OCI-M1 (cell line): Measurements from ENCODE around the gene LRMDA.

Source experiments
- DNase-seq: peaks from one replicate; lab custom pipeline; 2025; lab: John Stamatoyannopoulos, UW

LRMDA gene

GRCh38 chr10:75925999-75926398 is 494.6 kb downstream of the LRMDA start:
- DNase-seq = no peak

GRCh38 chr10:75926763-75927162 is 495.3 kb downstream of the LRMDA start:
- DNase-seq = peak; percentile 52

DNA sequence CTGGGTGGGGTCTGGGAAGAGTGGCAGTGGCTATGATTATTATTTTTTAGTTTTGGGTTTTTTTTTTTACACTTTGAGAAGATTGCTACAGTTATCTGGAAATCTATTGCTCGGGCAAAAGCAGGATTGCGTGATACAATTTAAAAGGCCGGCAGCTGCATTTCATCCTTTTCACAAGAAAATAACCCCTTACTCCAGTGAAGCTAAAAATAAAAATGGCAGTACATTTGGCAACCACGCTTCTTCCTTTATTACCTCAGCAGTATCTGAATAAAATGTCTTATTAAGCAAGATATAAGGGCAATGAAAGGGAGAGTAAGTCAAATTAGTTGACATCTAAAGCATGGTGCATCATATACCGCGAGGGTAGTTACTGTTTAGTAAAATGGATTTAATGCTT is 496.8 kb downstream of the LRMDA start:
- no peak for DNase-seq

GRCh38 chr10:75929630-75930161 is 498.3 kb downstream of the LRMDA start:
- no peak for DNase-seq

DNA sequence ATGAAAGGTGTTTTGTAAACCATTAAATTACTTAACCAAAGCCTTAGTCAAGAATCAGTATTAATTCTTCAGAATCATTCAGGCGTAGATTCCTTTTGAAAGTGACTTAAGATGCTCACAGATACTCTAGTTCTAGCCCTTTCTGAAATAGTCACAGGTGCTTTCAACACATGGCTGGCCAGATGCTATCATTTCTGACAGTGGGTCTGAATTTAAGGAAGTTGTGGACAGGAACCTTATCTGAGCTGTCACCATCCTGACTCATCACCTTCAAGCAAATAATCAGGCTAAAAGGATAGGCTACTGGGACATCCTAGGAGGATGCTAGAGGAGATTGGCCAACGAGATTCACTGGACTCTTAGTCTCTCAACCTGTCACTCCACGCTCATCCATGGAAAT is 501.5 kb downstream of the LRMDA start:
- DNase-seq = no peak

GRCh38 chr10:75935240-75935639 is 503.8 kb downstream of the LRMDA start:
- no peak for DNase-seq

DNA sequence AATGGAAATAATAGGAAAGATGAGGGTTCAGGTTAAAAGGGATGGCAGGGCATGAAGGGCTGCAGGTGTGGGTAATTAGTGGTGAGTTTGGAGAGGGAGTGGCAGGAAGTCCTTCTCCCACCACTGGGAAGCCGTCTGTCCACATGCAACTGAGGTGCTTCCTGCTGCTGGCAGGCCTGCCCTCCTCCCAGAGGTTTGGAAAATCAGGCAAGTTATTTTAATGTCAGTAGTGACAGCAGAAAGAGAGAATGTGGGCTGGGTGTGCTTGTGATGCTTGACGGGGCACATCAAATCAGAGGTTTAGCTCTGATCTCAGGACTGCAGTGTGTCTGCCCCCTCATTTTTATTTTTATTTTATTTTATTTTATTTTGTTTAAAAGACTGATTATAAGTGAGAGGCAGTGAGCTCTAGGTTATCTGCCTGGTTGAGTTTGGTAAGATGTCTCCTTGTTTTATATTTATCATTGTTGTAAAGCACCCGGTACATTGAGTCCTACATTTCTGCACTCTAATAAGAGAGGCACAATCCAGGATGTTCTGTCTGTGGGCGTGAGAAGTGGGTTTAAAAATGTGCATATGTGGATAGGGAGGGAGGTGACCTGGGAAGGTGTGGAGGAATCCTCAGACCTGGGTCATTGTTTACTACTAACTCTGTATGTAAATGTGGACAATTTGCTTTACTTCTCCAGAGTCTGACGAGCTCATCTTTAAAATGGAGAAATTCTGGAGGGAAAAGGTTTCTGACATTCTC is 504.4 kb downstream of the LRMDA start:
- DNase-seq = no peak

DNA sequence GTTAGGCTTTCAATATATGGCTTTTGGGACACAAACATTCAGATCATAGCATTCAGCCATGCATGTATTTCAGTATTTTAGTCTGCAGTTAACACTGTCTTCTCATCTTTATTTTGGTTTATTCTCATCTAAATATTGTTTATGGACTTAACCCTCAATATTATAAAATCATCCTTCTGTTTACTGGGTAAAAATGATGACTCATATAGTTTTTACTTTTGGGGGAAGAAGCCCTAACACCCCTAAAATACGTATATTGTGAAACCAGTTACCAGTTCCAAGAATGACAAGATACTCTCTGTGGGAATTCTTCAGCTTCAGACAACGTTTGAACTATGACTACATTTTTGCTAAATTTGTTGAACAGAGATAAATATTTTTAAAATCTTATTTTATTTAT is 505.4 kb downstream of the LRMDA start:
- DNase-seq = no peak

GRCh38 chr10:75937823-75938222 is 506.4 kb downstream of the LRMDA start:
- DNase-seq = no peak

DNA sequence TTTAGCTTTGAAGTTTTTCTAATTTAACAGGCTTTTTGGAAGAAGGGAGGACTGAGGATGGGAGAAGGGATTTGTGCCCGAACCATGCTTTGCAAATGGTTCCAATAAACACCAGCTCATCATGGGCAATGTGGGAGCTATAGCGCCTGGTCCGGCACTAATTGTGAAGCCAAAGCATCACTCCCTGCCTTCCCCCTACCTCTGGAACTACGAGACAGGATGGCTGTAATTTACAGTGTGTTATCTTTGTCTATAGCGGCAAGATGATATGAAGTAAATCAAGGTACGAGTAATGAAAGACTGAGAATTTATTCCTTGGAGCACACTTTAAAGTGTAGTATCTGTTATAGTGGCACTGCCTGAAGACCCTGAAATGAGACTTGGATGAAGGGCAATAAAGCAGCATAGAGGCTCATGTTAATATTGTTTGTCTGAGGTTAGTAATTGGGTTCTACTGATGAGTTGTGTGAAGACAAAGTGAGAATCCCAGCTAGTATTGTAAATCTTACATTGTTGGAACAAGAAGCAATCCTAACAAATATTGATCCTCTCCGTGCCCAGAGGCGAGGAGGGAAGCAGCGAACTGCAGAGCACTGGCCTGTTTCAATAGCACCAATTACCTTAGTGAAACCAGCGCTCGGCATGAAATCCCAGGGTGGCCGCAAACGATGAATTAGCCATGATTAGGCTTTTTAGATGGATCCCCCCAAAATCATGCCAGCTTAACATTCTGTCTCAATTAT is 507.1 kb downstream of the LRMDA start:
- DNase-seq = no peak

GRCh38 chr10:75939541-75939940 is 508.1 kb downstream of the LRMDA start:
- DNase-seq = no peak

- DNase-seq = no peak
These were observed 509.3 kb downstream of the LRMDA start for GRCh38 chr10:75940742-75941141.

- no peak for DNase-seq
These were observed 509.9 kb downstream of the LRMDA start for GRCh38 chr10:75941223-75941801.

DNA sequence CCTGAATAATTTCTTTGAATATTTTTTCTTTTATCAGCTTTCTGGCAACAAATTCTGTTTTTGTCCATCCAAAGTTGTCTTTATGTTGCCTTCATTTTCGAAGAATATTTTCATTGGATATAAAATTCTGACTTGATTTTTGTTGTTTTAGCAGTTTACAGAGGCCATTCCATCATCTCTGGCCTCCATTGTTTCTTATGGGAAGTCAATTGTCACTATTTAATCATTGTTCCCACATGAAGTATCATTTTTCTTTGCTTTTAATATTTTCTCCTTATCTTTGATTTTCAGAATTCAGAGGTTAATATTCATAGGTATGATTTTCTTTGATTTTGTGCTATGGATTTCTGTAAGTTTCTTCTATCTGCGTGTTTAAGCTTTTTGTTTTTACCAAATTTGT is 512.6 kb downstream of the LRMDA start:
- no peak for DNase-seq

GRCh38 chr10:75948583-75948982 is 517.2 kb downstream of the LRMDA start:
- no peak for DNase-seq

GRCh38 chr10:75950307-75950706 is 518.9 kb downstream of the LRMDA start:
- DNase-seq = no peak

- DNase-seq = no peak
These were observed 519.7 kb downstream of the LRMDA start for GRCh38 chr10:75950997-75951589.

- no peak for DNase-seq
These were observed 520.2 kb downstream of the LRMDA start for GRCh38 chr10:75951627-75952026.

- DNase-seq = no peak
These were observed 520.7 kb downstream of the LRMDA start for GRCh38 chr10:75952093-75952492.

DNA sequence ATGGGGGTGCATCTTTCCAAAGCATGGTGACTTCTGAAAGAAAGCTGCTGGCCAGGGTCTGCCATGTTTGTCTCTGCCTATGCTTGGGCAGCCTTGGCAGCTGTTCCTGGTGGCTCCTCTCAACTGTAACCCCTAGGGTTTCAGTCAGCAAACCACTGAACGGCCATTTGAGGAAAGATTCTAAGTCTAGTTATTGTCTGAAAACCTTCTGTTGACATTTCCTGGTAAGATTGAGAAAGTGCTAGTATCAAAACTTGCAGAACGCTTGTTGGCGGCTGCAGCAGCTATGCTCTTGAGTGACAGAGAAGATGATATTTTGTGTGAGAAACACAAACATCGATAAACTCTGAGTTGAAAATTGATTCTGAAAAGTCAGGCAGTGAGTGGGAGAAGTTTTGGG is 523.1 kb downstream of the LRMDA start:
- DNase-seq = no peak

DNA sequence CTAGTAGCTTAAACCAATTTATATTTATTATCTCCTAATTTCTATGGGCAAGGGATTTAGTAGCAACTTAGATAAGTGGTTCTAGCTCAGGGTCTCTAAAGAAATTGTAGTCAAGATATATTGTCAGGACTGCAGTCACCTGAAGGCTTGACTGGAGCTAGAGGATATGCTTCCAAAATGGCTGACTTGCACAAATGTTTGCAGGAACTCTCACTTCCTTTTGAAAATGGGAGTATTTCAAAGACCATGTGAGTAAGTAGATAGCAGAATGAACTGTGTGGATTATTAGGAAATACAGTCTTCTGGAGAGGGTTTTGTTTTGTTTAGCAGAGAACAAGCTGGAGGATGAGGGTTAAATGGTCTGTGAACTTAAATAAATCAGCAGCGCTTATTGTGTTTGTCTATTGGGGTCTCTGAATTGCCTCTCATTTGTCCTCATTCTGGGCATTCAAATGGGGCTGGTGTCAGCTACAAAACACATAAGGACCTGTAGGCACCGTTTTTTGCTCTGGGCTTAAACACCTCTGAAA is 524.6 kb downstream of the LRMDA start:
- no peak for DNase-seq

DNA sequence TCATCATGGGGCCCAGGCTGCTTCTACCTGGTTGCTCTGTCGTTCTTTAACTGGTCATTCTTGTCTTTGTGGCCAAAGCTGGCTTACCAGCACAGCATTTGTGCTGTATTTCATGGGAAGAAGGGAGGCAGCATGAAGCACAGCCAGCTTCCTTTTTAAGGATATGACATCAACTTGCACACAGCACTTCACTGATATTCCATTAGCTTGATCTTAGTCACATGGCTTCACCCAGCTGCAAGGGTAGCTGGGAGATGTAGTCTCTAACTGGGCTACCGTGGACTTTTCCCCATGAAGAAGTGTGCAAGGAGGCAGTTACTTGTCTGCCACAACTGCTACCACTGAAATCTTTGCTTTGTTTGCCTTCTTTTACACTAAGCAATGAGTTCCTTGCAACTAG is 525.2 kb downstream of the LRMDA start:
- DNase-seq = peak; percentile 39
